Tibial nerve (tissue), 3 donors: ENCODE results near the gene NFASC.

Source experiments
- CTCF ChIP-seq, 5 experiments: fragments of 200-600 bp in 3 of 5; fragments of 450-650 bp in 2 of 5; sonication (generic) in 3 of 5; IDR thresholded peaks; one replicate each; pipeline ENCODE4 v1.5.1; 2016 to 2019; ENCODE audit warnings: antibody characterized with exemption in 5 of 5, mild to moderate bottlenecking in 3 of 5, moderate library complexity in 2 of 5
- POLR2A ChIP-seq, 2 donors: fragments of 450-650 bp; IDR thresholded peaks; one replicate each; pipeline ENCODE4 v1.6.1; 2017; ENCODE audit warnings: antibody characterized with exemption in 2 of 2, mild to moderate bottlenecking in 2 of 2, moderate library complexity in 2 of 2

GRCh38 chr1:204961765-204962419 lies 91.2 kb downstream of the NFASC start:
- TF ChIP-seq POLR2A (IDR thresholded peaks at IDR 0.05) (no peak), CTCF (IDR thresholded peaks at IDR 0.05) (no peak)
